Vagina (tissue), 2 donors: ENCODE measurements around the gene GKN2. TPM values are rescaled to one million over a fixed set of nuclear protein-coding genes. Genes with fewer than 3 reads are reported as not detected.

Experiments used
- DNase-seq, 2 donors: peaks; one replicate each; pipeline ENCODE4 v3.0.0-alpha.2; 2017; ENCODE audit errors: extremely low spot score in 2 of 2
- H3K27ac ChIP-seq: fragments of 200-600 bp; sonication (generic); one replicate; pipeline ENCODE4 v1.5.1; 2019
- H3K27me3 ChIP-seq: fragments of 200-600 bp; sonication (generic); one replicate; pipeline ENCODE4 v1.5.1; 2019
- H3K36me3 ChIP-seq, 2 donors: fragments of 200-600 bp; sonication (generic); one replicate each; pipeline ENCODE4 v1.5.1; 2017 to 2019
- H3K4me1 ChIP-seq: fragments of 200-600 bp; sonication (generic); one replicate; pipeline ENCODE4 v1.5.1; 2019
- H3K4me3 ChIP-seq, 2 donors: fragments of 200-600 bp; sonication (generic); 1 replicate in 1 of 2; 2 replicates in 1 of 2; pipeline ENCODE4 v1.5.1; 2016 to 2019
- H3K9me3 ChIP-seq: fragments of 200-600 bp; sonication (generic); one replicate; pipeline ENCODE4 v1.5.1; 2019
- CTCF ChIP-seq, 3 experiments: fragments of 450-650 bp in 2 of 3; fragments of 200-600 bp in 1 of 3; sonication (generic) in 1 of 3; IDR thresholded peaks; one replicate each; pipeline ENCODE4 v1.5.1; 2017 to 2019; ENCODE audit warnings: antibody characterized with exemption in 3 of 3, mild to moderate bottlenecking in 2 of 3, moderate library complexity in 2 of 3
- POLR2A ChIP-seq, 2 donors: fragments of 450-650 bp; IDR thresholded peaks; one replicate each; pipeline ENCODE4 v1.6.1; 2017; ENCODE audit warnings: antibody characterized with exemption in 2 of 2, mild to moderate bottlenecking in 2 of 2, moderate library complexity in 2 of 2
- POLR2AphosphoS5 ChIP-seq, 2 donors: sonication (generic); formaldehyde crosslinking; IDR thresholded peaks; one replicate each; pipeline ENCODE4 v1.9.0; 2017; ENCODE audit warnings: antibody characterized with exemption in 2 of 2, mild to moderate bottlenecking in 2 of 2, low read depth in 1 of 2; ENCODE audit not compliant: insufficient read depth in 1 of 2
- intact Hi-C: fragments of 100-400 bp; cut with DNase I; formaldehyde crosslinking; loops from one replicate; pipeline ENCODE4 v1.15.1; 2023
- total RNA-seq: library from RNA; depleted of rRNA; stranded (reverse); fragments of >200 nt; gene quantifications from one replicate; pipeline ENCODE4 v1.2.3, GENCODE V29; 2016

GKN2 gene
- total RNA-seq, 1 donor from 2014 or later: not detected

- Histone ChIP-seq H3K9me3 (no peaks in the 10 kb centered on the region), H3K36me3 (no peaks in the 10 kb centered on the region), H3K4me3 (no peak overlapping the region), H3K4me1 (peaks cover 12% of the 10 kb centered on the region), H3K27me3 (no peaks in the 10 kb centered on the region), H3K27ac (no peak overlapping the region)
- TF ChIP-seq POLR2AphosphoS5 (IDR thresholded peaks at IDR 0.05; ENCODE audit: insufficient read depth in 1 of 2, low read depth in 1 of 2) (no peak), POLR2A (IDR thresholded peaks at IDR 0.05) (no peak), CTCF (IDR thresholded peaks at IDR 0.05) (no peak)
- intact Hi-C loops: no loop called here
- no peak for DNase-seq
These were observed 12.7 kb downstream of the GKN2 start for GRCh38 chr2:68939962-68940361.

GRCh38 chr2:68938938-68939337 lies 13.8 kb downstream of the GKN2 start:
- Histone ChIP-seq H3K9me3 (no peaks in the 10 kb centered on the region), H3K36me3 (no peaks in the 10 kb centered on the region), H3K4me1 (peaks cover 12% of the 10 kb centered on the region), H3K27ac (no peak overlapping the region), H3K4me3 (no peak overlapping the region), H3K27me3 (no peaks in the 10 kb centered on the region)
- TF ChIP-seq CTCF (IDR thresholded peaks at IDR 0.05): no peak
- no peak for TF ChIP-seq POLR2A (IDR thresholded peaks at IDR 0.05)
- no peak for TF ChIP-seq POLR2AphosphoS5 (IDR thresholded peaks at IDR 0.05; ENCODE audit: insufficient read depth in 1 of 2, low read depth in 1 of 2)
- intact Hi-C loops: no loop called here
- DNase-seq: no peak

GRCh38 chr2:68937346-68938055 lies 15.2 kb downstream of the GKN2 start:
- Histone ChIP-seq H3K36me3 (no peaks in the 10 kb centered on the region), H3K4me1 (peaks cover 12% of the 10 kb centered on the region), H3K27ac (no peak overlapping the region), H3K9me3 (no peaks in the 10 kb centered on the region), H3K4me3 (no peak overlapping the region), H3K27me3 (no peaks in the 10 kb centered on the region)
- TF ChIP-seq POLR2A (IDR thresholded peaks at IDR 0.05): no peak
- no peak for TF ChIP-seq POLR2AphosphoS5 (IDR thresholded peaks at IDR 0.05; ENCODE audit: insufficient read depth in 1 of 2, low read depth in 1 of 2)
- TF ChIP-seq CTCF (IDR thresholded peaks at IDR 0.05): no peak
- no peak for DNase-seq
- intact Hi-C loops: no loop called here

GRCh38 chr2:68936889-68937288 lies 15.8 kb downstream of the GKN2 start:
- no peaks in the 10 kb centered on the region for H3K27me3 ChIP-seq
- peaks cover 12% of the 10 kb centered on the region for H3K4me1 ChIP-seq
- no peak overlapping the region for H3K27ac ChIP-seq
- intact Hi-C loops: no loop called here
- H3K4me3 ChIP-seq: no peak overlapping the region
- no peaks in the 10 kb centered on the region for H3K36me3 ChIP-seq
- no peaks in the 10 kb centered on the region for H3K9me3 ChIP-seq
- no peak for DNase-seq
- TF ChIP-seq CTCF (IDR thresholded peaks at IDR 0.05) (no peak), POLR2AphosphoS5 (IDR thresholded peaks at IDR 0.05; ENCODE audit: insufficient read depth in 1 of 2, low read depth in 1 of 2) (no peak), POLR2A (IDR thresholded peaks at IDR 0.05) (no peak)

GRCh38 chr2:68936427-68936826 lies 16.3 kb downstream of the GKN2 start:
- Histone ChIP-seq H3K27ac (no peak overlapping the region), H3K36me3 (no peaks in the 10 kb centered on the region), H3K27me3 (no peaks in the 10 kb centered on the region), H3K4me3 (no peak overlapping the region), H3K4me1 (peaks cover 12% of the 10 kb centered on the region), H3K9me3 (no peaks in the 10 kb centered on the region)
- no peak for TF ChIP-seq CTCF (IDR thresholded peaks at IDR 0.05)
- no peak for TF ChIP-seq POLR2A (IDR thresholded peaks at IDR 0.05)
- no peak for TF ChIP-seq POLR2AphosphoS5 (IDR thresholded peaks at IDR 0.05; ENCODE audit: insufficient read depth in 1 of 2, low read depth in 1 of 2)
- intact Hi-C loops: no loop called here
- DNase-seq: no peak
